Fibroblast of the conjunctiva (primary cell): ENCODE results near the gene LCA5.
"Not testable (repeated sequence)": the region's sequence is repeated elsewhere in the genome, so short reads cannot be mapped to it uniquely, and the experiment has no call there.

Source experiments
- DNase-seq: peaks from one replicate; pipeline ENCODE4 v3.0.0-alpha.2; 2010; ENCODE audit warnings: low read depth

Gene LCA5

DNA sequence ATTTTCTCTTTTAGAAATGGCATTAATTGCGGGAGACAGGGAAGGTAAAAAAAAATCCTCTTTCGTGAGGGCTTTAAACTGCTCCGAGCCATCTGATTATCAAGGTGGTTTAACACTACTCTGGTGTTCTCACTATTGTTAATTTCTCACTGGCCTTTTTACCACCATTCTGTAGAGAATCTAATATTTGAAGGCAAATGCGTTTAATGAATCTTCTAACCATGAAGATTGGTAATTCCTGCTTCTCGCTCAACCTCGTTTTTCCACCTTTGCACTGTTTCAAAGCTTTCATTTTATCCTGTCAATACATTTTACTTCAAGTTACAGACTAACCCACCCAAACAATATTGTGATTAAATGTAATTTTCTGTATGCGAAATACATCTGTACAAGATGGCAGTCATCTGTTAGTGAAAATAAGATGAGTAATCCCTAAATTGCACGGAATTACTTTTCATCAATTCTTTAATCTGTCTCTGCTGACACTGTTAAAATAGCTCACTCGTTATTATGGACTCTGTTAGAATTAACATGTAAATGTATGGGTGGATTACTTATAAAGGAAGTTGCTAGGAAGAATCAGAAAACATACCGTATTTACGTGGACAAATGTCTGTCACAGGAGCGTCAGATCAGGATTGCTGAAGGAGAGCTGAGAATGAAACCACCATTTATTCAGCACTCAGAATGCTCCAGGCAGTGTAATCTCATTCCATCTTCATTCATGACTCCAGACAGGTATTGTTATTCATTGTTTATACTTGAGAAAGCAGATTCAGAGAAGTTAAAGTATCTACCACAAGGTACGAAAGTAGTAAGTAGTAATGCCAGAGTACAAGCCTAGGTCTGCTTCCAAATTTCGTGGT is 1.1 kb upstream of the LCA5 start:
- DNase-seq = no peak

DNA sequence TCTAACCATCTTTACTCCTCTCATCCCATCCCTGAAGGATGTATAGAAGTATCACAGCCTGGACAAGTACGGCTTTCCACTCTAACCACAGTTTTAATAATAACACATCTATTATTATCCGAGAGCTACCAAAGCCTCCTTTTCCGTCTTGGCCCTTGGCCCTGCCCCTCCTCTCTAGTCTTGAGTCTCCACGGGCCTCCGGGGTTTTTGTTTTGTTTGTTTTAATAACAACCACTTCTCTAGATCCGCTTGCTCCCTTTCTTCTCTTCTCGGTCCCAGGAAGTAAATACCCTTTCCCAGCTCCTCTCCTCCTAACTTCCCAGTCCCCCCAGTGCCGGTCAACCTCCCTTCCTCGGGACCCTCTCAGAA is 661 bp downstream of the LCA5 start:
- no peak for DNase-seq

DNA sequence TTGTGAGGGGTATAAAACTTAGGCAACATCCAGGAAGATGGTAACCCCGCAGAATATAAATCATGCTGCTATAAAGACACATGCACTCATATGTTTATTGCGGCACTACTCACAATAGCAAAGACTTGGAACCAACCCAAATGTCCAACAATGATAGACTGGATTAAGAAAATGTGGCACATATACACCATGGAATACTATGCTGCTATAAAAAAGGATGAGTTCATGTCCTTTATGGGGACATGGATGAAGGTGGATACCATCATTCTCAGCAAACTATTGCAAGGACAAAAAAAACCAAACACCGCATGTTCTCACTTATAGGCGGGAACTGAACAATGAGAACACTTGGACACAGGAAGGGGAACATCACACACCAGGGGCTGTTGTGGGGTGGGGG is 7.7 kb downstream of the LCA5 start:
- not testable (repeated sequence) for DNase-seq

DNA sequence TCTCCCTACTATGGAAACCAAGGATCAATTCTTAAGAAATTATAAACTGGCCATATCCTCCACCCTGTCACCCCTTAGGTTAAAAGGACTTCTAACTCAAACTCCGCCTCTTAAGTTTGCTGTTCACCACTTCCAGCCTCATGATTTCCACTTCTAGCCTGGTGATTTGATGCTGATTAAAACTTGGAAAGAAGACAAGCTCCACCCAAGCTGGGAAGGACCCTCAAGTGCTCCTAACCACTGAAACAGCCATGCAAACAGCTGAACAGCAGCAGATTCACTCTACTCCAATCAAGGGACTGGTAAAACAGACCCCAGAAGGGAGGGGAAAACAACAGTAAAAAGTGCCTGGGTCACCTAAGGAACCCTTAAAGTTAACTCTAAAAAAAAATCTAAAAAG is 10.3 kb downstream of the LCA5 start:
- no peak for DNase-seq

DNA sequence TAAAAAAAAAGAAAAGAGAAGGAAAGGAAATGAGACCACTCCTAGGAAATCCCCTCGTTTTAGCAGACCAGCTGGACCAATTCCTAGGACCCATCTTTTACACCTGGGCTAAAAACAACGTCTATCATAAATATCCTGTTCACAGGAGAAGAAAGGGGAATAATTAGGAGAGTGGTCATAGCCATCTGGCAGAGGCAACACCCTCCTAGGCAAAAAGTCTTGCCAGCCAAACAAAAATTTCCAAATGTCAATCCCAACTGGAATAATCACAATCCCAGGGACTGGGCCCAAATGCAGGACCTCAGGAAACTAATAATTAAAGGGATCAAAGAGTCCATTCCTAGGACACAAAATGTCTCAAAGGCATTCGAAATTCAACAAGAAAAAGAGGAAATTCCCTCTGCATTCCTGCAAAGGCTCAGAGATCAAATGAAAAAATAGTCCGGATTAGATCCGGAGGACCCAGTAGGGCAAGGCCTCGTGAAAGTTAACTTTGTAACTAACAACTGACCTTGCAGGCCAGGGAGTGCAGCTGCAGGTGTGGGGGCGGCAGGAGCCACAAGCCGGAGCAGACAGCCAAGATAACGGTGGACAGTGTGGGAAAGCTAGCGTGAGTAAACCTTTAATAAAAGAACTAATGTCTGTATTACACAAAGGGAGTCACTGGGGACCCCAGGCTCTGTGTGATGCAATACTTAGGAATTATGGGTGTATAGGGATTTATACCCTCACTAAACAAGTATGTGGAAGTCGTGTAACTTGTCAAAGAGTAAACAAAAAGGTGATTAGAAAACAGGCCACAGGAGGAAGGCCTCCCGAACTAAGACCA is 11.7 kb downstream of the LCA5 start:
- no peak for DNase-seq

DNA sequence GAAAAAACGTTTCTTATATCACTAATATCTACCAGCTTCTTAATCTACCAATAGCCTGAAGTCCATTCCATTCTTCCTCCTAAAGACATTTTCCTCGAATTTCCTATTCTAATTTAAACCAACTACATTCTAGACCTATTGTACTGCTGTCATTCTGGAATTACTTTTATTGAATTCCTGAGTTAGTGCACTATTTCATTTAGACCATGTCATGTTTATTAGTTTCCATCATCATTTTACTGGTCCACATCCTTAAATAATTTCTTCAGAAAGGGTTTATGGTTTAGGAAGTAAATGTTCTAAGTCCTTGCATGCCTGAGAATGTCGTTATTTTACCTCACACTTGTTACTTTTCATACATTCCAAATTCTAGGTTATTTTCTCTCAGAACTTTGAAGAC is 13.2 kb downstream of the LCA5 start:
- DNase-seq = no peak

DNA sequence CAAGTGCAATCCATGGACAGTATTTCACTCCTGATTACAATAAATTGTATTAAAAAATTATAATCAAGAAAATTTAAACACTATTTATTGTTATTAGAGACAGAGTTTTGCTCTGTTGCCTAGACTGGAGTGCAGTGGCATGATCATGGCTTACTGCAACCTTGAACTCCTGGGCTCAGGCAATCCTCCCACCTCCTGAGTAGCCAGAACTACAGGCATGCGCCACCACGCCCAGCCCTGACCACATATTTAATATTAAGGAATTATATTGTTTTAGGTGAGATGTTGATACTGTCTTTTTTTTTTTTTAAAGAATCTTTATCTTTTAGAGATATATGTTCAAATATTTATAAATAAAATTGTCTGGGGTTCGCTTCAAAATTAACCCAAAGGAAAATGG is 14.6 kb downstream of the LCA5 start:
- no peak for DNase-seq

DNA sequence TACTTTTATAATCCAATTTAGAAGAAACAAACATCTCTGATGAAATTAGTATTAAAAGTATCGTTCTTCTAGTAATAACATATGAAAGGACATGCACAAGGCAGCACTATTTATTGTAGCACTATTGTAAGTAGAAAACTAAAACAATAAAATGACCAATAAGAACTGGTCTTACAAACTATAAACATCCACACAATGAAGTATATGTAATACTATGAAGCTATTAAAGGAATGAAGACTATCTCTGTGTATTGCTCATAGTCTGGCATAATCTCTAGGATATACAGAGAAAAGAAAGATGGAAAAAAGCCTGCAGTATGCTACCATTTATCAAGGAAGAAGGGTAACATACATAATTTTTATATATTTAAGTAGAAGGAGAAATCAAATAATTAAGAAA is 16.7 kb downstream of the LCA5 start:
- DNase-seq = no peak

DNA sequence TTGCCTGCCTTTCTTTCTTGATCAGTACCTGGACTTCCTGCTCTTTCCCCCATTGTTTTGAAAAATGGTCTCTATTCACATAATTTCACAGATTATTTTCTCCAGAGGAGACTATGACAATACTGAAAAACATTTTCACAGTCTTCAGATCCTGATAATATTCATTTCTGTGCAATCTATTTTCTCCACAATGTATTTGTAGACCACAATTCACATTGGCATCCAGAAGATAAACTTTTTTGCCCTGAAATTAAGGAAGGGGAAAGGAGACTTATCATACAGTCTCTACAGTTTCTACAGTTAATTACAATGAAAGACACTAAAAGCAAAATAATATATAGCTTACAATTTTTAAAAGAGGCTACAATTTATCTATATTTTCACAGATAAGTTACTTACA is 18.4 kb downstream of the LCA5 start:
- DNase-seq = no peak

DNA sequence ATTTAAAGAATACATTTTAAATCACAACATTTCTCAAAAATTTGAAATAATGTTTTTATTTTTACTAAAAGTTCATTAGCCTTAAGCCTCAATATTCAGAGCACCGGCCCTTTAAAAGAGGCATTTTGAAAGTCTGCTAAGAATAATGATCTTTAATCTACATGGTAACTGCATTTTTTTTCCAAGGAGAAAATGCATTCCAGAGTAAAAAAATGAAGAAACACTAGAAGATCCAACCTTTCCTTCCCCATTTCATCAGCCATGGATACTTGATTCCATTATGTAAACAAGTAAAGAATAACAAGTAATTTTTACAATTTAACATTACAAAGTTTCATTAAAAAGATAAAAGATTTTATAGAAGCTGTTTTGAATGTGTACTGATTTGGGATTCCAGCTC is 21.8 kb downstream of the LCA5 start:
- DNase-seq = no peak

DNA sequence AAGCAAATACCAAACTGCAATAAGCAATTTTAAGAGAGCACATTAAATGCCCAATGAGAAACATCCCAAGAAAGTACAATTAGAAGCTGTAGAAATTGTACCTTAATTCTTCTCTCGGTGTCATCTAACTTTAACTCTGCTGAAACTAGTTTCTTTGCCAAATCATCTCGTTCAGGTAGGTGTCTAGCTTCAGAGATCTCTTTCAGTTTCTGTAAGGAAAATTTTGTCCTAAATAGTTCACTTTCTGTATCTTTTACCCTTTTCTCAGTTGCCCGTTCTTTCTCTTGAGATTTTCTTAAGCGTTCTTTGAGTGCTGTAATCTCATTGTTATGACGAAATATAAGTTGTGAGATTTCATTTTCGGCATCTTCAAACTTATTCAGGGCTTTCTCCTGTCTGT is 24.1 kb downstream of the LCA5 start:
- no peak for DNase-seq

DNA sequence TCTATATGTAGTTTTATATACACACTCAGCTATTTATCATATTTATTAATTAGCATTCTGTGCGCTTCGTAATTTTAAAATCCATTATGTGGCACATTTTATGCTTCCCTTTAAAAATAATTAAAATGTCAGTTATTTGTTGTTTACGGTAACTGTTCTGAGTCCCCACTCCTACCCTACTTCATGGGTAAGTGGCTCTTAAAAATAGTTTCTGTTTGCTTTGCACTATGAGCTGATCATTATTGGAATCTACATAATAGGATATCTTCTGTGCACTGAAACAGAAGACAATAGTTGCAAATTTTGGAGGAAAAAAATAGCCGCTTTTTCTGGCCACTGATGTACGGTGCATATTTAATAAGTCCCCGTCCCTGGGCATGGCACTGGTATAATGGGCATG is 25.2 kb downstream of the LCA5 start:
- no peak for DNase-seq

DNA sequence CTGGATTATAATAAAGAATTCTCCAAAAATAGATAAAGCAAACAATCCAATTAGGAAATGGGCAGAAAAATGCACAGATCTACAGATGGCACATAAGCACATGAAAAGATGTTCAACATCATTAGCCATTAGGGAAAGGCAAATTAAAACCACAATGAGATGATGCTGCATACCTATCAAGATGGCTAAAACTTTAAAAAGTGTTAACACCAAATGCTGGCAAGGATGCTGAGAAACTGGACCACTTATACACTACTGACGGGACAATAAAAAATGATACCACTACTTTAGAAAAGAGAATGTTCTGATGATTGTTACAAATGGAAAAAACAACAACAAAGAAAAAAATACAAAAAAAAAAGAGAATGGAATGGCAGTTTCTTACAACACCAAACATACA is 26.5 kb downstream of the LCA5 start:
- no peak for DNase-seq

DNA sequence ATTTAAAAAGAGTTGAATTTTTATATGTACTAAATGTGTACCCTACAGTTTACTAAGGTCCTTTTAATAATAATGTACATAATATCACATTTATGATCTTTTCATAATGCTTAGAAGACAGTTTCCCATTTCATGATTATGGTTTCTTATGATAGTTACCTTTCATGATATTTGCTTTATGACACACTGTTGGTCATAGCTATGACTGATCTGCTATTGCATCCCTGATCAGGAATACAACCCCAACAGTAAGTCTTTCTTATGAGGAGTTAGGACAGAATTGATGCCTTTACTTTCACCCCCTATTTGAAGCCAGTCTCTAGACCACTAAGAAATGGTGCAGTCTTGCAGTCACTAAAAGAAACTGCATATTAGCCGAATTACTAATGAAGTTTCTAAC is 31.0 kb downstream of the LCA5 start:
- no peak for DNase-seq

DNA sequence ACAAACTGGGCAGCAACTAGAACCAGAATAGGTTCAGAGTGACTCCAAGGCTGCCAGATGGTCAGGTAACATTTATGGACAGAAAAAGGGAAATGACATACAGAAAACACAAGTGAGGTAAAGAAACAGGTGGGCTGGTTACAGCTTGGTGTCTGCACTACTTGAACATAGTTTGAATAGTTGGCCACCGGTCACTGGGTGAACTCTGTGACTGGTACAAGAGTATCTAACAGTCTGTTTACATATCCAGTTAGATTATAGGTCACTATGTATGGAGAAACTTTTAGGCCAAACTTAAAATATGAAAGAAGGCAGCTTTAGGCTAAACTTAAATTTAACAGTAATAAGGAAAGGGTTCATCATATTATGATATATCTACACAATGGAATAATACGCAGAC is 32.9 kb downstream of the LCA5 start:
- no peak for DNase-seq

DNA sequence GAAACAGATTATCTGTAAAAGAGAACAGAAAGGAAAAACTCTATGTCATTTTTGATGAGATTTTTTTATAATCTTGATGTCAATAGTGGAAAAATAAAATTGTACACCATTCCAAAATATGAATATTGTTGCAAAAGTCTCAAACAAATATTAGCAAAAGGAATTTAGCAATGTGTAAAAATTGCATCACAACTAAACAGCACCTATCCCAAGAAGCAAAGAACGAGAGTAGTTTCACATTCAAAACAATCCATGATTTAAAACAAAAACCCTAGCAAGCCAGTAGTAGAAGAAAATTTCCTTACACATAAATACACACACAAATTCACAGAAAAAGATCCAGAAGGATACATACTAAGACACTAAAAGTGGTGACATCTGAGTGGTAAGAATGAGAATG is 38.4 kb downstream of the LCA5 start:
- no peak for DNase-seq

DNA sequence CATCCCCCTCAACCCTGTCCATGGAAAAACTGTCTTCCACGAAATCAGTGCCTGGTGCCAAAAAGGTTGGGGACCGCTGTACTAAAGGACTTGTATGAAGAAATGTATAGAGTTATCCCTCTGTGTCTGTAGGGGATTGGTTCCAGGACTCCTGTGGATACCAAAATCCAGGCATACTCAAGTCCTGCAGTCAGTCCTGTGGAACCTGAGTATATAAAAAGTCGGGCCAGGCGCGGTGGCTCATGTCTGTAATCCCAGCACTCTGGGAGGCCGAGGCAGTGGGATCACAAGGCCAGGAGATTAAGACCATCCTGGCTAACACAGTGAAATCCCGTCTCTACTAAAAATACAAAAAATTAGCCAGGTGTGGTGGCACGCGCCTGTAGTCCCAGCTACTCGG is 42.0 kb downstream of the LCA5 start:
- no peak for DNase-seq

DNA sequence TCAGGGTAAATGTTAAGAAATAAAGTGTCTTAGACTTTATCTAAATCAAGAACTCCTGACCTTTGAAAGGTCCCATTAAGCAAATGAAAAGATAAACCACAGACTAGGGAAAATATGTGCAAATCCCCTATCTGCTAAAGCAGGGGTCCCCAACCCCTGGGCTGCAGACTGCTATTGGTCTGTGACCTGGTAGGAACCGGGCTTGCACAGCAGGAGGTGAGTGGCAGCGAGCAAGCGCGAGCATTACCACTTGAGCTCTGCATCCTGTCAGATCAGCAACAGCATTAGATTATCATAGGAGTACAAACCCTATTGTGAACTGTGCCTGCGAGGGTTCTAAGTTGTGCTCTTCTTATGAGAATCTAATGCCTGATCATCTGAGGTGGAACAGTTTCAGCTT is 42.4 kb downstream of the LCA5 start:
- no peak for DNase-seq

DNA sequence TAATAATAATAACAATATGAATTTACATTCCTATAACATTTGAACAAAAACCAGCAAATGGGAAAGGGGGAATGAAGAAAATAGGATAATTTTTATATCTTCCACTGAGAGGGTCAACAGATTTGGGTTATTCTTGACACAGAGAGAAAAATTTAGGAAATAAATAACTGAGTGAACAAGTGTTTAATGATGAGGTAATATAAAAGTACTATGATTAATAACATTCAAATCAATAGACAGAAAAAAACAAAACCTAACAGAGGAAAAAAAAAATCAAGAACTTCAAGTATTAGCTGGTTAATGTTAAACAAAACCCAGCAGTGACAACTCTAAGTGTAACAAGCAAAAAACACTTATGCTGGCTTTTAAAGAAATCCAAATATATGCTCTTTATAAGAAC is 66.5 kb downstream of the LCA5 start:
- DNase-seq = no peak

DNA sequence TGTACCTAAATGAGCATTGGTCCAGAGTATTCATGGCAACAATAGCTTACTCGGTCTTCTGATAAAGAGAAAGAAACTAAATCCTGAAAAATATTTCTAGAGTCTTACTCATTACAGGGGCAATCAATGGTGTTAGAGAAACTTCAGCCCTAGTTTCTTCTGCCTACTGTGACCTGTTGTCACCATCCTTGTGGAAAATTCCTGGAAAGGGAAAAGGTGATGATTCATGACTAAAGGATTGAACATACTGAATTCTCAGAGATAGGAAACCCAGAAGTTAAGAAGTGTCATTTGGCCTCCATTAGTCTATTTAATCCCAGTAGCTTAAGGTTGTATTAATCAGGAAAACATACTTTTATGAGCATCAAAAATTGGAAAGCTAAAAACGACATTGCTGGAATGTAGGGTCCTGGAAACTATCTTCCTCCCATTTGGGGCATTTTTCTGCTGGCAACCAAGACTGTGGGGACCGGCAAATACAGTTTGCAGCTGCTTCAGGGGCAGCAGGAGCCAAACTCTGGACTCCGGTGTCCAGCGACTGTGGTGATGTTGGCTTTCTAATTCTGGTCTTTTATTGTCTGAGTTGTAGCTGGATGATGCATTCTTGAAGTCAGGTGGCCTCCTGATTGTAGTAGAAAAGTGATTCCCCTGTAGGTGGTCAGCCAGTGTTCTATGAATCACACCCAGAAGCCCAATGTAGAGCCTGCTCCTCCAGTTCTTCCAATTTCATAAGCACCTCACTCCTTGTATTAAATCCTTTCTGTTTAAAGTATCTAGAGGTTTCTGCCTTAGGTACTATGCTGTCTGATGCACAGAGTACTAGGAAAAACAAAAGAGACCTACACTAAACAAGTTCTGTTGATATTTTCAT is 67.6 kb downstream of the LCA5 start:
- DNase-seq = no peak

DNA sequence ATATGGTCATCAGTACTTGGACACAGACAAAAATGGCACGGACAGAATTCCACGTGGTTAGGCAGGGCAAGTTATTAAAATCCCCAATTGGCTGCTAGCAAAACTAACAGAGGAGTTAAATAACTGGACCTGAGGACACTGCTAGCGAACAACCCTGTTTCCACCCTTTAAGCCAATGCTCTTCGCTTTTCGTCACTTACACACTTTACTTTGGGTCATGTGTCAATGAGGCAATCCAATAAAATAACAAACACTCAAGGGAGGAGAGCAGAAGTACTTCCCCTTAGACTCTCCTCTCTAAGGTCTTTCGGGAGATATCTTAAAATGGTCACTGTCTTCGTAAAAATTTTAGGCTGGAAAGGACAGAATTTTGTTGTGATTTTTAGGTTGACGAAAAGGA is 68.6 kb downstream of the LCA5 start:
- DNase-seq = no peak

DNA sequence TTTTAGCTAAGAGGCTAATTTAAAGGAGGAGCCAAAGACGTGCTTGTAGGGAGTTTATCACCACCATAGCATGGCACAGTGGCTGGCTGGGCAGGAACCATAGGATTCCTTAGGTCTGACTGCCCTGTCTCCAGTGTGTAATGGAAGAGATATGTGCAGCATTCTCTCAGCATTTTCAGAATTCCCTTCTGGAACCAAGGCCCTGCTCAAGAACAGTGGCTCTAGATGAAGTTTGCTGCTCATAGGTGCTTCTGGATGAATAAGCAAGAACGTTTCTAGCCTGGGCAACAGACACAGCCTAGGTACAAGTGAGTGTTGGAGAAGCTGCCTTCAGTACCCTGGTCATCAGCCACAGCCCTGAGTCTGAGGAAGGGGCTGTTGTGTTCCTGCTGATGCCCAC is 69.1 kb downstream of the LCA5 start:
- no peak for DNase-seq

DNA sequence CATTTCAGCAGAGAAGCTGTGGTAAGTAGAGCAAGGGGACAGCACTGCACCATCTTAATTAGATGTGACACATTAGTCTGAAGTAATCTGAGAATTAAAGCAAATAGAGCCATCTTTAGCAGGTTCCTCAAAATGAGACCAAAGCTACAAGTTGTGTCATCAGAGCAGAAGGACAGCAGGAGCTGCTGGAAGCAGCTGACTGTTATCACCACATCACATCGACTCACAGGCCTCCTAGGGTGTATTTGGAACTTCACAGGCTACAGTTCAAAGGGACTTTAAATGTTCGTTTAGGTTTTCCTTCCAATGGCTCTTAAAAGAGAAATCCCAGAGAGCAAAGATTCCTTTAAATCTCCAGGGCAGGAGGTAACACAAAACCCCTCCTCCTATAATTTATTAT is 69.5 kb downstream of the LCA5 start:
- DNase-seq = no peak
